HEK293 (cell line): ENCODE measurements around the gene PTGES3L.
A peak's percentile ranks its signal among the peaks of the same experiment; 100 is the strongest.

Experiments
- CTCF ChIA-PET: fragments of 350-600 bp; formaldehyde crosslinking; extraction: SDS; loops from one replicate; lab custom pipeline; 2021; ENCODE audit warnings: antibody characterized with exemption; lab: Yijun Ruan, JAX
- POLR2A ChIA-PET: fragments of 300-600 bp; formaldehyde crosslinking; extraction: SDS; loops from one replicate; lab custom pipeline; 2020; ENCODE audit warnings: antibody characterized with exemption, inconsistent platforms; lab: Yijun Ruan, JAX
- H3K27ac ChIP-seq: fragments of 200-500 bp; sonication (Bioruptor generic); 2 replicates; pipeline ENCODE4 v1.5.1; 2014; ENCODE audit warnings: low read depth, low read length, control low read depth, inconsistent platforms; ENCODE audit errors: extremely low read depth
- H3K36me3 ChIP-seq, 2 experiments: fragments of 200-500 bp in 1 of 2; sonication (Bioruptor generic) in 1 of 2; 1 replicate in 1 of 2; 2 replicates in 1 of 2; pipeline ENCODE4 v1.5.1; 2014 to 2017; ENCODE audit warnings: inconsistent platforms in 2 of 2, low read length in 2 of 2; ENCODE audit not compliant: control insufficient read depth in 2 of 2, insufficient read depth in 1 of 2
- H3K4me1 ChIP-seq: fragments of 200-500 bp; sonication (Bioruptor generic); 2 replicates; pipeline ENCODE4 v1.5.1; 2014; ENCODE audit warnings: mild to moderate bottlenecking, low read length, inconsistent platforms; ENCODE audit not compliant: control insufficient read depth, insufficient read depth
- H3K4me3 ChIP-seq: 2 replicates; pipeline ENCODE4 v1.5.1; 2011; ENCODE audit warnings: low read depth, mild to moderate bottlenecking, control low read depth, low read length, moderate library complexity
- H3K9me3 ChIP-seq: fragments of 200-500 bp; sonication (Bioruptor generic); 2 replicates; pipeline ENCODE4 v1.5.1; 2014; ENCODE audit warnings: low read depth, low read length, inconsistent platforms; ENCODE audit not compliant: control insufficient read depth, insufficient read depth
- FEZF1 ChIP-seq: fragments of 450-650 bp; formaldehyde crosslinking; IDR thresholded peaks from 2 replicates; pipeline ENCODE4 v1.5.1; 2016; ENCODE audit warnings: missing biosample characterization, missing genetic modification characterization
- GLIS1 ChIP-seq: fragments of 450-650 bp; formaldehyde crosslinking; IDR thresholded peaks from 2 replicates; pipeline ENCODE4 v1.5.1; 2016; ENCODE audit warnings: missing biosample characterization, missing genetic modification characterization
- GLIS2 ChIP-seq: fragments of 450-650 bp; formaldehyde crosslinking; IDR thresholded peaks from 2 replicates; pipeline ENCODE4 v1.5.1; 2016; ENCODE audit warnings: missing biosample characterization, missing genetic modification characterization
- IKZF3 ChIP-seq: fragments of 450-650 bp; IDR thresholded peaks from 2 replicates; pipeline ENCODE4 v1.5.0; 2018; ENCODE audit warnings: missing biosample characterization, mild to moderate bottlenecking, missing genetic modification characterization, moderate library complexity
- KLF1 ChIP-seq: fragments of 450-650 bp; formaldehyde crosslinking; IDR thresholded peaks from 2 replicates; pipeline ENCODE4 v1.5.1; 2016; ENCODE audit warnings: missing biosample characterization, missing genetic modification characterization
- PRDM10 ChIP-seq: fragments of 450-650 bp; formaldehyde crosslinking; IDR thresholded peaks from 2 replicates; pipeline ENCODE4 v1.5.1; 2016; ENCODE audit warnings: missing biosample characterization, missing genetic modification characterization
- SP7 ChIP-seq: fragments of 450-650 bp; formaldehyde crosslinking; IDR thresholded peaks from 2 replicates; pipeline ENCODE4 v1.5.1; 2016; ENCODE audit warnings: missing biosample characterization, missing genetic modification characterization
- ZBTB8A ChIP-seq: fragments of 450-650 bp; formaldehyde crosslinking; IDR thresholded peaks from 2 replicates; pipeline ENCODE4 v1.5.1; 2016; ENCODE audit warnings: missing biosample characterization, missing genetic modification characterization
- ZIC2 ChIP-seq: fragments of 450-650 bp; formaldehyde crosslinking; IDR thresholded peaks from 2 replicates; pipeline ENCODE4 v1.5.1; 2016; ENCODE audit warnings: missing biosample characterization, missing genetic modification characterization
- ZNF114 ChIP-seq: fragments of 450-650 bp; formaldehyde crosslinking; IDR thresholded peaks from 2 replicates; pipeline ENCODE4 v1.5.0; 2017; ENCODE audit warnings: missing biosample characterization, missing genetic modification characterization
- ZNF18 ChIP-seq: fragments of 450-650 bp; formaldehyde crosslinking; IDR thresholded peaks from 2 replicates; pipeline ENCODE4 v1.5.1; 2016; ENCODE audit warnings: missing biosample characterization, missing genetic modification characterization
- ZNF223 ChIP-seq: fragments of 450-650 bp; formaldehyde crosslinking; IDR thresholded peaks from 2 replicates; pipeline ENCODE4 v1.5.1; 2016; ENCODE audit warnings: missing biosample characterization, missing genetic modification characterization
- ZNF24 ChIP-seq: fragments of 450-650 bp; formaldehyde crosslinking; IDR thresholded peaks from 2 replicates; pipeline ENCODE4 v1.5.1; 2016; ENCODE audit warnings: missing biosample characterization, missing genetic modification characterization
- ZNF341 ChIP-seq: fragments of 450-650 bp; formaldehyde crosslinking; IDR thresholded peaks from 2 replicates; pipeline ENCODE4; 2016; ENCODE audit warnings: low read depth, missing biosample characterization, missing genetic modification characterization
- ZNF501 ChIP-seq: fragments of 450-650 bp; formaldehyde crosslinking; IDR thresholded peaks from 2 replicates; pipeline ENCODE4 v1.5.1; 2016; ENCODE audit warnings: missing biosample characterization, missing genetic modification characterization
- ZNF529 ChIP-seq: fragments of 450-650 bp; formaldehyde crosslinking; IDR thresholded peaks from 2 replicates; pipeline ENCODE4 v1.5.1; 2017; ENCODE audit warnings: missing genetic modification characterization, missing biosample characterization; ENCODE audit not compliant: insufficient replicate concordance
- ZNF585B ChIP-seq: fragments of 450-650 bp; formaldehyde crosslinking; IDR thresholded peaks from 2 replicates; pipeline ENCODE4 v1.5.1; 2016; ENCODE audit warnings: missing biosample characterization, missing genetic modification characterization
- ZNF600 ChIP-seq: fragments of 450-650 bp; formaldehyde crosslinking; IDR thresholded peaks from 2 replicates; pipeline ENCODE4 v1.5.1; 2016; ENCODE audit warnings: missing biosample characterization, missing genetic modification characterization
- ZNF621 ChIP-seq: fragments of 450-650 bp; formaldehyde crosslinking; IDR thresholded peaks from 2 replicates; pipeline ENCODE4 v1.5.1; 2017; ENCODE audit warnings: missing biosample characterization, missing genetic modification characterization
- ZNF626 ChIP-seq: fragments of 450-650 bp; sonication (Bioruptor Pico); formaldehyde crosslinking; IDR thresholded peaks from 2 replicates; pipeline ENCODE4 v1.5.1; 2018; ENCODE audit warnings: missing biosample characterization, missing genetic modification characterization, inconsistent platforms
- ZNF654 ChIP-seq: fragments of 450-650 bp; formaldehyde crosslinking; IDR thresholded peaks from 2 replicates; pipeline ENCODE4 v1.5.1; 2016; ENCODE audit warnings: low read depth, missing biosample characterization, missing genetic modification characterization
- ZSCAN16 ChIP-seq: fragments of 450-650 bp; formaldehyde crosslinking; IDR thresholded peaks from 2 replicates; pipeline ENCODE4 v1.5.1; 2016; ENCODE audit warnings: missing biosample characterization, missing genetic modification characterization

Gene PTGES3L

GRCh38 chr17:43011728-43012472, 32.0 kb upstream of the PTGES3L start:
- POLR2A ChIA-PET, result interaction anchor here (1.3 to 3.4 kb wide), 4 partner anchors 10 to 14 kb away, joined by 5 to 29 read pairs (median 10); partner anchors contain the start of genes RPL27 and VAT1
- TF ChIP-seq ZNF529 (tag by site-specific recombination) (no peak), ZNF18 (tag by site-specific recombination) (no peak), ZNF626 (no peak), ZNF24 (tag by site-specific recombination) (no peak), ZNF114 (no peak), ZNF585B (no peak)
- H3K27ac ChIP-seq, result no peak overlapping the region

GRCh38 chr17:43010667-43011308, 30.9 kb upstream of the PTGES3L start:
- POLR2A ChIA-PET, result interaction anchor here (0.6 to 3.4 kb wide), 6 partner anchors 8 to 517 kb away, joined by 3 to 29 read pairs (median 7); partner anchors contain the start of genes RPL27 and VAT1
- Histone ChIP-seq H3K4me3 (no peak overlapping the region), H3K9me3 (no peaks in the 10 kb centered on the region), H3K27ac (no peak overlapping the region), H3K36me3 (peaks cover 2 to 29% of the 10 kb centered on the region in 2 experiments; a peak in 2 of 3 replicates), H3K4me1 (no peaks in the 10 kb centered on the region)
- CTCF ChIA-PET, result interaction anchor here (1.5 kb wide), 1 partner anchor 13 kb away, joined by 7 read pairs; the partner anchor contains the start of gene RPL27
- TF ChIP-seq FEZF1 (tag by site-specific recombination), result peak; percentile 71
- peak; percentile 96 for TF ChIP-seq ZNF24 (tag by site-specific recombination)
- TF ChIP-seq ZSCAN16, result no peak
- TF ChIP-seq SP7 (tag by site-specific recombination), result 0 out of 2 replicates have a peak, but pooled peaks have one; percentile 17
- no peak for TF ChIP-seq ZNF621 (tag by site-specific recombination)

More at GRCh38 chr17:43011728-43012472, 32.0 kb upstream of the PTGES3L start:
- peaks cover 0 to 39% of the 10 kb centered on the region in 2 experiments; a peak in 1 of 3 replicates for H3K36me3 ChIP-seq
- H3K4me3 ChIP-seq, result no peak overlapping the region
- no peaks in the 10 kb centered on the region for H3K9me3 ChIP-seq
- CTCF ChIA-PET, result interaction anchor here (0.6 to 1.3 kb wide), 3 partner anchors 12 to 552 kb away, joined by 3 to 5 read pairs (median 3); no protein-coding TSS in a partner anchor
- H3K4me1 ChIP-seq, result no peaks in the 10 kb centered on the region

GRCh38 chr17:43006639-43007551, 27.0 kb upstream of the PTGES3L start, which contains the start of gene IFI35:
Gene IFI35, plus strand, starts transcription at chr17:43006784. Its CDS starts 164 bp downstream, at chr17:43006948.
- Histone ChIP-seq H3K27ac (peak within 1 kb of the TSS; percentile 39; the same call in 1 of the 2 replicates), H3K9me3 (no peaks in the 10 kb centered on the region), H3K36me3 (peaks cover 21 to 27% of the 10 kb centered on the region in 2 experiments; a peak in 2 of 3 replicates), H3K4me1 (no peaks in the 10 kb centered on the region), H3K4me3 (peak within 1 kb of the TSS; percentile 39)
- POLR2A ChIA-PET, result interaction anchor here (0.6 to 2.4 kb wide), 3 partner anchors 9 to 191 kb away, joined by 5 to 26 read pairs (median 10); partner anchors contain the start of gene RPL27
- CTCF ChIA-PET, result interaction anchor here (0.6 to 1.7 kb wide), 11 partner anchors 9 to 569 kb away, joined by 3 to 12 read pairs (median 3); partner anchors contain the start of gene RPL27
- peak; percentile 76 for TF ChIP-seq ZIC2 (tag by site-specific recombination)
- peak; percentile 34; the same call in 1 of the 2 replicates for TF ChIP-seq KLF1 (tag by site-specific recombination)
- TF ChIP-seq GLIS2 (tag by site-specific recombination), result peak; percentile 80
- TF ChIP-seq ZNF600 (tag by site-specific recombination), result peak; percentile 59; the same call in 1 of the 2 replicates
- TF ChIP-seq ZNF654, result peak; percentile 44
- no peak for TF ChIP-seq ZNF341
- TF ChIP-seq ZNF501, result 0 out of 2 replicates have a peak, but pooled peaks have one; percentile 26
- no peak for TF ChIP-seq ZNF223 (tag by site-specific recombination)
- 0 out of 2 replicates have a peak, but pooled peaks have one; percentile 25 for TF ChIP-seq ZBTB8A (tag by site-specific recombination)
- TF ChIP-seq IKZF3 (tag by site-specific recombination), result peak; percentile 53; the same call in 1 of the 2 replicates
- no peak for TF ChIP-seq ZNF626
- TF ChIP-seq PRDM10 (tag by site-specific recombination), result peak; percentile 65
- no peak for TF ChIP-seq ZNF621 (tag by site-specific recombination)
- peak; percentile 89 for TF ChIP-seq GLIS1 (tag by site-specific recombination)
